Uterus (tissue), 4 donors: Measurements from ENCODE around the gene GPRC5C. TPM values are rescaled to one million over a fixed set of nuclear protein-coding genes. Genes with fewer than 3 reads are reported as not detected.

Source experiments
- DNase-seq, 2 donors: peaks; one replicate each; pipeline ENCODE4 v3.0.0-alpha.2; 2019 to 2020
- H3K27ac ChIP-seq, 2 donors: fragments of 200-600 bp; sonication (generic); 1 replicate in 1 of 2; 2 replicates in 1 of 2; pipeline ENCODE4 v1.5.1; 2016 to 2018
- H3K27me3 ChIP-seq, 2 donors: fragments of 200-600 bp; sonication (generic); one replicate each; pipeline ENCODE4 v1.5.1; 2018 to 2019; ENCODE audit warnings: control low read depth in 1 of 2
- H3K36me3 ChIP-seq, 2 donors: fragments of 200-600 bp; sonication (generic); one replicate each; pipeline ENCODE4 v1.5.1; 2019; ENCODE audit warnings: control low read depth in 1 of 2
- H3K4me1 ChIP-seq, 2 donors: fragments of 200-600 bp; sonication (generic); one replicate each; pipeline ENCODE4 v1.5.1; 2018 to 2019; ENCODE audit warnings: control low read depth in 1 of 2
- H3K4me3 ChIP-seq, 2 donors: fragments of 200-600 bp; sonication (generic); 1 replicate in 1 of 2; 2 replicates in 1 of 2; pipeline ENCODE4 v1.5.1; 2018 to 2019; ENCODE audit warnings: mild to moderate bottlenecking in 1 of 2
- H3K9me3 ChIP-seq, 2 donors: fragments of 200-600 bp; sonication (generic); one replicate each; pipeline ENCODE4 v1.5.1; 2019; ENCODE audit warnings: control low read depth in 1 of 2
- POLR2A ChIP-seq, 2 donors: fragments of 450-650 bp; IDR thresholded peaks; one replicate each; pipeline ENCODE4 v1.6.1; 2016; ENCODE audit warnings: antibody characterized with exemption in 2 of 2, mild to moderate bottlenecking in 1 of 2, moderate library complexity in 1 of 2
- intact Hi-C: fragments of 100-400 bp; cut with DNase I; formaldehyde crosslinking; loops from one replicate; pipeline ENCODE4 v1.15.1; 2023; ENCODE audit warnings: low total_unique reads
- total RNA-seq, 4 donors: library from RNA; depleted of rRNA in 3 of 4; stranded (reverse); fragments of >200 nt in 3 of 4; gene quantifications; one replicate each; pipeline versions ENCODE4 v1.1.0 to v1.2.4, GENCODE V29; 2014 to 2023
- TF ChIP-seq, protein P1 (sequence below), 4 experiments: fragments of 200-600 bp in 2 of 4; fragments of 450-650 bp in 2 of 4; sonication (generic) in 2 of 4; IDR thresholded peaks; one replicate each; pipeline ENCODE4 v1.5.1; 2016 to 2019; ENCODE audit warnings: antibody characterized with exemption in 4 of 4, mild to moderate bottlenecking in 2 of 4, moderate library complexity in 1 of 4
- donor health status: DM: yes; HTN: yes; CAD: no.

Gene GPRC5C
- total RNA-seq, 4 donors from 2014 or later = 2.8 to 56.8 (median 27.6) TPM

DNA sequence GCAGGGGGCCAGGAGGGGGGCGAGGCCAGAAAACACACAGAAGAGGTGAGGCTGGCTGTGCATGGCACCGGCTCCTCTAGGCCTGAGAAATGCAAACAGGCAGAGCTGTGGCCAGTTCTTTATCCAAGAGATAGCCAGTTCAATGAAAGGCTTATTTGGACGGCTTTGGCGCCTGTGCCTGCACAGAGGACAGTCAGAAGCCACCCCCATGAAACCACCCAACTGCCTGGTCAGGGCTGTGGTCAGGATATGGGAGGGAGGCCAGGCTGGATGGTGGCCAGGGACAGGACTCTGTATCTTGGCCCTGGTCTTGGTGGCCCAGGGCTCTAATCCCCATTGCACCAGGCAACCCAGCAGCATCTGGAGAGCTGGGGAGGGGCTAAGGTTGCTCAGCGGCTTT is 24.5 kb upstream of the GPRC5C start:
- Histone ChIP-seq H3K27me3 (no peaks in the 10 kb centered on the region), H3K4me1 (no peaks in the 10 kb centered on the region), H3K4me3 (no peak overlapping the region), H3K36me3 (no peaks in the 10 kb centered on the region), H3K27ac (no peak overlapping the region), H3K9me3 (no peaks in the 10 kb centered on the region)
- no peak for DNase-seq
- intact Hi-C loops = no loop called here
- TF ChIP-seq, protein P1, sequence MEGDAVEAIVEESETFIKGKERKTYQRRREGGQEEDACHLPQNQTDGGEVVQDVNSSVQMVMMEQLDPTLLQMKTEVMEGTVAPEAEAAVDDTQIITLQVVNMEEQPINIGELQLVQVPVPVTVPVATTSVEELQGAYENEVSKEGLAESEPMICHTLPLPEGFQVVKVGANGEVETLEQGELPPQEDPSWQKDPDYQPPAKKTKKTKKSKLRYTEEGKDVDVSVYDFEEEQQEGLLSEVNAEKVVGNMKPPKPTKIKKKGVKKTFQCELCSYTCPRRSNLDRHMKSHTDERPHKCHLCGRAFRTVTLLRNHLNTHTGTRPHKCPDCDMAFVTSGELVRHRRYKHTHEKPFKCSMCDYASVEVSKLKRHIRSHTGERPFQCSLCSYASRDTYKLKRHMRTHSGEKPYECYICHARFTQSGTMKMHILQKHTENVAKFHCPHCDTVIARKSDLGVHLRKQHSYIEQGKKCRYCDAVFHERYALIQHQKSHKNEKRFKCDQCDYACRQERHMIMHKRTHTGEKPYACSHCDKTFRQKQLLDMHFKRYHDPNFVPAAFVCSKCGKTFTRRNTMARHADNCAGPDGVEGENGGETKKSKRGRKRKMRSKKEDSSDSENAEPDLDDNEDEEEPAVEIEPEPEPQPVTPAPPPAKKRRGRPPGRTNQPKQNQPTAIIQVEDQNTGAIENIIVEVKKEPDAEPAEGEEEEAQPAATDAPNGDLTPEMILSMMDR (IDR thresholded peaks at IDR 0.05) = no peak
- TF ChIP-seq POLR2A (IDR thresholded peaks at IDR 0.05) = no peak

DNA sequence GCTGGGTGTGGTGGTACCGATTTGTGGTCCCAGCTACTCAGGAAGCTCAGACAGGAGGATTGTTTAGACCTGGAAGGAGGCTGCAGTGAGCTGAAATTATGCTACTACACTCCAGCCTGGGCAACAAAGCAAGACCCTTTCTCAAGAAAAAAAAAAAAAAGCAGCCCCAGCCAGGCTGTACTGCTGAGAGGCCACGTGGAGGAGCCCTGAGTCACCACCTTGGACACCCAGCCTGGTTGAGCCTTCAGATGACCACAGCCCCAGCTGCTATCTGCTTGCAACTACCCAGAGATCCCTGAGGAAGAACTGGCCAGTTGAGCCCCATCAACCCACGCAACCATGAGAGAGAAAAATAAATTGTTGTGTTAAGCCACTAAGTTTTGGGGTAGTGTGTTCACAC is 23.6 kb upstream of the GPRC5C start:
- DNase-seq = no peak
- no peak overlapping the region for H3K4me3 ChIP-seq
- H3K27me3 ChIP-seq = no peaks in the 10 kb centered on the region
- TF ChIP-seq, protein P1 (IDR thresholded peaks at IDR 0.05) = no peak
- no peak for TF ChIP-seq POLR2A (IDR thresholded peaks at IDR 0.05)
- no peaks in the 10 kb centered on the region for H3K4me1 ChIP-seq
- no peak overlapping the region for H3K27ac ChIP-seq
- no peaks in the 10 kb centered on the region for H3K9me3 ChIP-seq
- no peaks in the 10 kb centered on the region for H3K36me3 ChIP-seq
- intact Hi-C loops = no loop called here

DNA sequence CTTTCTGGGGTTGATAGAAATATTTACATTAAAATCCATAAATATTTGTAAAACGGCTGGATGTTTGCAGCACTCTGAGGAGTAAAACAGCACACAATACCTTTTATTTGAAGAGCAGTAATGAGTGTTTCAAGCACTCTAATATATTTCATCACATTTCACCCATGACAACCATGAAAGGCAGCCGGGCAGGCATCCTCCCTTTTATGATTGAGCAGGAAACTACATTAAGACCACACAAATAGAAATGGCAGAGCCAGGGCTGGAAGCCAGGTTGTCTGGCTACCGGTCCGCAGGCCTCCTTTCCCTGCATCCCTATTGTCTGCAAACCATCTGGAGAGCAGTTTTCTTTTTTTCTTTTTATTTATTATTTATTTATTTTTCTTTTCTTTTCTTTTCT is 23.1 kb upstream of the GPRC5C start:
- Histone ChIP-seq H3K27ac (no peak overlapping the region), H3K9me3 (no peaks in the 10 kb centered on the region), H3K4me1 (no peaks in the 10 kb centered on the region), H3K27me3 (no peaks in the 10 kb centered on the region), H3K36me3 (no peaks in the 10 kb centered on the region), H3K4me3 (no peak overlapping the region)
- DNase-seq = no peak
- TF ChIP-seq, protein P1 (IDR thresholded peaks at IDR 0.05) = no peak
- TF ChIP-seq POLR2A (IDR thresholded peaks at IDR 0.05) = no peak
- intact Hi-C loops = no loop called here

DNA sequence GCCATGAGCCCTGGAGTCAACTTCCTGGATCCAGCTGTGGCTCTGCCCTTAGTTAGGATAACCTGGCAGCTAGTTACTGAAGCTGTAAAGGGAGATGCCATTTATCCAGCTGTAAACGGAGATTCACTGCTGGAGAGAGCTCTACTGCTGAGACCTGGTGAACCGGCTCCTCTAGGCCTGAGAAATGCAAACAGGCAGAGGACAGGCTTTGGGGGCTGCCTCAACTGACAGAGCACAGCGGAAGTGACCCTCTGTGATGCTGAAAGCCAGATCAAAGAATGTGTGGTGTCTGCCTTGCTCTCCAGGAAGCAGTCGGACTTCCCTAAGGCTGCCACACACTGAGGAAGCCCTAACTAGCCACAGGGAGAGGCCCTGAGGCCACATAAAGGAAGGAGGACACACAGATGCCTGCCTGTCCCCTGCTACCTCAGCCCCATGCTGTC is 21.9 kb upstream of the GPRC5C start:
- TF ChIP-seq POLR2A (IDR thresholded peaks at IDR 0.05) = no peak
- TF ChIP-seq, protein P1 (IDR thresholded peaks at IDR 0.05) = no peak
- Histone ChIP-seq H3K27ac (no peak overlapping the region), H3K9me3 (no peaks in the 10 kb centered on the region), H3K4me1 (no peaks in the 10 kb centered on the region), H3K27me3 (no peaks in the 10 kb centered on the region), H3K4me3 (no peak overlapping the region), H3K36me3 (no peaks in the 10 kb centered on the region)
- DNase-seq = no peak
- intact Hi-C loops = no loop called here

DNA sequence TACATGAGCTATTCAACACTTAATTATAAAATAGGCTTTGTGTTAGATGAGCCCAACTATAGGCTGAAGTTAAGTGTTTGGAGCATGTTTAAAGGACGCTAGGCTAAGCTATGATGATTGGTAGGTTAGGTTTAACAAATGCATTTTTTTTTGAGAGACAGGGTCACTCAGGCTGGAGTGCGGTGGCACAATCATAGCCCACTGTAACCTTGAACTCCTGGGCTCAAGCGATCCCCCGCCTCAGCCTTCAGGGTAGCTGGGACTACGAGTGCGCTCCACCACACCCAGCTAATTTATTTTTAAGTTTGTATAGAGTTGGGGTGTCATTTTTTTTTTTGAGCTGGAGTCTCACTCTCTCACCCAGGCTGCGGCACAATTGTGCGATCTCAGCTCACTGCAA is 19.3 kb upstream of the GPRC5C start:
- no peak for DNase-seq
- H3K9me3 ChIP-seq = no peaks in the 10 kb centered on the region
- H3K27ac ChIP-seq = no peak overlapping the region
- H3K4me1 ChIP-seq = no peaks in the 10 kb centered on the region
- no peaks in the 10 kb centered on the region for H3K36me3 ChIP-seq
- TF ChIP-seq, protein P1 (IDR thresholded peaks at IDR 0.05) = no peak
- TF ChIP-seq POLR2A (IDR thresholded peaks at IDR 0.05) = no peak
- H3K27me3 ChIP-seq = no peaks in the 10 kb centered on the region
- intact Hi-C loops = no loop called here
- no peak overlapping the region for H3K4me3 ChIP-seq
